GM12801 (cell line): ENCODE results near the gene WDFY4.

Experiments used
- TF ChIP-seq, protein P1 (sequence below): IDR thresholded peaks from one replicate; pipeline ENCODE4 v1.5.1; 2011; ENCODE audit warnings: control low read depth; ENCODE audit not compliant: insufficient read length; ENCODE audit errors: extremely low read depth

The WDFY4 gene

DNA sequence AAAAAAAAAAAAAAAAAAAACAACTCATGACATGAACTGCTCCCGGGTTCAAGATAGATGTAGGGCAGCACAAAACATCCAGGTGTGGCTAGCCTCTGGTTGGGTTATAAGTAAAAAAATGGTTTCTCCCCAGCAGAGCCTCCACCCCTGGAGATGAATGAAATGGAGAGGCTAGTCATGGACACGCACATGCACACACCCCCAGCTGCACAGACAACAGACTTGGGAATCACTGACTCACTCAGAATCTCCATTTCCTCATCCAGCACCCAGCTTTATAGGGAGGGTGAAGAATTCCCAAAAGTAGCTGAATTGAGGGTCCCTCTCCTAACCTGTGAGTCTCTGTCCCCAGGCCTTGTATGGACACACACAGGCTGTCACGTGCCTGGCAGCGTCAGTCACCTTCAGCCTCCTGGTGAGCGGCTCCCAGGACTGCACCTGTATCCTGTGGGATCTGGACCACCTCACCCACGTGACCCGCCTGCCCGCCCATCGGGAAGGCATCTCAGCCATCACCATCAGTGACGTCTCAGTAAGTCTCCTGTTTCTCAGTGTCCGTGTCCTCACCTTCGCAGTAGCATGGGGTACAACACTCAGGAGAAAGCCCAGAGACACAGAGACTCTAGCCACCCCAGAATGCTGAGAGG, 290.0 kb downstream of the WDFY4 start:
- TF ChIP-seq, protein P1, sequence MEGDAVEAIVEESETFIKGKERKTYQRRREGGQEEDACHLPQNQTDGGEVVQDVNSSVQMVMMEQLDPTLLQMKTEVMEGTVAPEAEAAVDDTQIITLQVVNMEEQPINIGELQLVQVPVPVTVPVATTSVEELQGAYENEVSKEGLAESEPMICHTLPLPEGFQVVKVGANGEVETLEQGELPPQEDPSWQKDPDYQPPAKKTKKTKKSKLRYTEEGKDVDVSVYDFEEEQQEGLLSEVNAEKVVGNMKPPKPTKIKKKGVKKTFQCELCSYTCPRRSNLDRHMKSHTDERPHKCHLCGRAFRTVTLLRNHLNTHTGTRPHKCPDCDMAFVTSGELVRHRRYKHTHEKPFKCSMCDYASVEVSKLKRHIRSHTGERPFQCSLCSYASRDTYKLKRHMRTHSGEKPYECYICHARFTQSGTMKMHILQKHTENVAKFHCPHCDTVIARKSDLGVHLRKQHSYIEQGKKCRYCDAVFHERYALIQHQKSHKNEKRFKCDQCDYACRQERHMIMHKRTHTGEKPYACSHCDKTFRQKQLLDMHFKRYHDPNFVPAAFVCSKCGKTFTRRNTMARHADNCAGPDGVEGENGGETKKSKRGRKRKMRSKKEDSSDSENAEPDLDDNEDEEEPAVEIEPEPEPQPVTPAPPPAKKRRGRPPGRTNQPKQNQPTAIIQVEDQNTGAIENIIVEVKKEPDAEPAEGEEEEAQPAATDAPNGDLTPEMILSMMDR = no peak

DNA sequence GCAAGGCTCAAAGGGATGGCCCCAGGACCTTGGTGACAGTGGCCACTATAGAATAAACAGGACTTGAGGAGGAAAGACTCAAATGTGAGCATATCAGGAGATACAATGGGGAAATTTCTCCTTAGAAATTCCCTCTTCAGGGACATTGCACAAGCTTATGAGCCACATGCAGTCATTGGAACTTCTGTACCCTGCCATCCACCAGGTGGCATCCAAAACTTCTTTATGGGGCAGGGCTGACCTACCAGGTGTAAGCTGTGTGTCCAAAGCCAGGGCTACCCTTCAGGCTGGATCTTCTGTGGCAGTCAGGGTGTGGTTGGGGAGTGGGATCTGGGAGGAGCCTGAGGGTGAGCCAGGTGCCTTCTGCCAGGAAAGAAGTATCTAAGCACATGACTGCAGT, 291.5 kb downstream of the WDFY4 start:
- TF ChIP-seq, protein P1 = no peak

DNA sequence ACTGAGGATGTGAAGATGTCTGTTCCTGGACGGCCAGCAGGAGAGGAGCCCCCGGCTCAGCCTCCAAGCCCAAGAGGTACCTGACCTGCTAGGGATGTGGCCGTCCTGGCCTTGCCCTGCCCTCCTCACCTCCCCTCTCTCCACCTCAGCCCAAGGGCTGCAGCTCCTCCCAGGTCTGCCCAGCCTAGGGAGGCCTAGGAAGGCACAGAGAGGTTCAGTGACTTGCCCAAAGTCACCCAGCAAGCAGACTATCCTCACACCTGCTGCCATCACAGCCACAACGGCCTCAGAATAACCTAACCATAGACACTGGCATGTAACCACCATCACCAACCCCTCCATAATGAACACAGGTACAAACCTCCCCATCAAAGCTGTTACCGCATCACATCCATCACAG, 293.6 kb downstream of the WDFY4 start:
- TF ChIP-seq, protein P1 = no peak

DNA sequence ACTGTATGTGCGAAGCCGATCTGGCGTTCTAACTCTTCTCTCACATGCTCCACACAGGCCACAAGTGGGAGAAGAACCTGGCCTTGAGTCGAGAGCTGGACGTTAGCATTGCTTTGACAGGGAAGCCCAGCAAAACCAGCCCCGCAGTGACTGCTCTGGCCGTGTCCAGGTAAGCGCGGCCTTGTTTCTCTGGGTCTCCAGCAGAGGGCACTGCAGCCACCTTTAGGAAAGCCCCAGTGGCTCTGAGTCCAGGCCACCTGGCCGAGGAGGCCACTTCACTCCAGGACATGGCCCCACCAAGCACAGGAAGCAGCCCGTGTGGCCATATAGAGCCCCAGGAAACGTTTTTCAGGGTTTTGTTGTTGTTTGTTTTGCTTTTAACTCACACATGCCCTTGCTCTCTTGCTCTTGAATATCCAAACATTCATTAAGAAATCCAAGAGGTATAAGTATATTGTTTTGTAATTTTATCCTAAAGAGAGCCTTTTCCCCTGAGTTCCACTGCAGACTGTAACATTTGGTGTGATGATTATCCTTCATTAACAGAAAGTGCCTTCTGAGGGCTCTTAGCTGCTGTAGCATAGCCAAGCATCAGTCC, 296.7 kb downstream of the WDFY4 start:
- TF ChIP-seq, protein P1 = no peak

DNA sequence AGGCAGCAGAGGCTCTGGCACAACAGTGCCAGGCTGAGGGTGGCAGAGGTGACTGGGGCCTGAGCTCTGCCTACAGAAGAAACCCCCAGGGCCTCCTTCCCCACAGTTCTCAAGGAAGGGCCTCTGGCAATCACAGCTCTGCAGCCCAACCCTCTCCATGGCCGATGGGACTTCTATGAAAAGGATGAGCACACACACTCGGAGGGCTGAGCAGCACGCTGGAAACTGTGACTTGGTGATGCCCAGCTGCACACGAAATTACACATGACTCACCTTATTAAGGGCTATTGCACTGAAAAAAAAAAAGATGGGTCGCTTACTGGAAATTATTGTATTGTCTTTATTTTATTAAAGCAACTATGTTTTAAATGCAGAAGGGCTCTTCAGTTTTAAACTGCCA, 297.9 kb downstream of the WDFY4 start:
- TF ChIP-seq, protein P1 = no peak

DNA sequence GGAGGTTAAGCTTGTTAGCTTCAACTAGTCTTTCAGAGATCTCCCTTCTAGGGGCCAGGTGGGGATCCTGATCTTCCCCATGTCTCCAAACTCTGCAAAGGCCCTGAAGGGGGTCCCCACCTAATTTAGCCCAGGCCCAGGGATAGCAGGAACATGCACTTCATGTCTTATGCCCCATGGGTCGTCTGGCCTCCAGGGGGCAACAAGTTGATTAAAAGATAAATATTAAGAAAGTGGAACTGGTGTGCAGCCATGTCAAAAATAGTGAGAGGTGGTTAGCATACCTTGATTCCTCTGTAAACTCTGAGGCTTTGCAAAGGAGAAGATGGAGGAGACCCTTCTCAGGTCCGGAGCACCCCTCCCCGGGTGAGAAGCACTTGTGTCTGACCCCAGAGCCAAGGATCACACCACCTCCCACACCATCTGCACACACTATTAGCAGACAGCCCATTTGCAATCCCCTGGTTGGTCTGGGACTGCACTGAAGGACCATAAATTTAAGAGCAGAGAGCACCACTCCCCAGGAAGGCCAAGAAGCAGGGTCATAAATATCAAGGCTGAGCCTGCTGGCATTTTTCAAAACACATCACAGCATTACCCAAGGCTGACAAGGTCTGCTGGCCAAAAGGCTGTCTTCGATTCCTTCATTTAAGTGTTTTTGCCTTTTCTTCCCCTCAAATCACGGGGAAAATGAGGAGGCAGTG, 299.1 kb downstream of the WDFY4 start:
- TF ChIP-seq, protein P1 = no peak

DNA sequence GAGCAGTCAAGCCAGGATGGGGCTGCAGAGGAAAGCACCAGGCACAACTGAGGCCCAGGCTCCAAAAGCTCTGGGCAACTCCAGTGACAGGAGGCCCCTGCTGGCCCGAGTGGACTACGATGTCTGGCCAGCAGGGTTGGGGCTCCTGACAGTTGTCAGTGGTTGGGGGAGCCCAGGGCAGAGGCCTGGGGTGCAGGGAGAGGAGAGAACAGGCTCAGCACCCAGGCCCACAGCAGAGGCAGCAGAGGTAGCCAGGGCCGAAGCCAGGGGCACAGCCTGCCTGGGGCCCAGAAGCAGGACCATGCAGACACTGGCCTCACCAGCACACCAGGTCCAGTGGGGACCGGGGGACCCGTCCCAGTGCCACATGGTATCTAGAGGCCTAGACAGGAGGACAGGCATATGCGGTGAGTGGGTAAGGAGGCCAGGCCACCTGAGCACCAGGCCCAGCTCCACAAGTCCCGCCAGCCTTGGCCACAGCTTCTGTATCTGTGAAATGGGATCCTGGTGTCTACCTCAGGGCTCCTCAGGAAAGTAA, 301.0 kb downstream of the WDFY4 start:
- TF ChIP-seq, protein P1 = no peak
